ENCODE measurements around the gene ABI3BP.

ABI3BP gene

GRCh38 chr3:100988080-100988479 is 5.1 kb downstream of the ABI3BP start:
- in situ Hi-C loops (cut with HindIII; ENCODE audit: low sequenced_read_pairs): no loop called here
- no peak overlapping the region for H3K4me3 ChIP-seq (ENCODE audit: low read depth, low read length)
- no peak for DNase-seq (ENCODE audit: low read depth)
- no peak for TF ChIP-seq CTCF (IDR thresholded peaks at IDR 0.05; ENCODE audit: low read depth, low read length, missing control alignments)

DNA sequence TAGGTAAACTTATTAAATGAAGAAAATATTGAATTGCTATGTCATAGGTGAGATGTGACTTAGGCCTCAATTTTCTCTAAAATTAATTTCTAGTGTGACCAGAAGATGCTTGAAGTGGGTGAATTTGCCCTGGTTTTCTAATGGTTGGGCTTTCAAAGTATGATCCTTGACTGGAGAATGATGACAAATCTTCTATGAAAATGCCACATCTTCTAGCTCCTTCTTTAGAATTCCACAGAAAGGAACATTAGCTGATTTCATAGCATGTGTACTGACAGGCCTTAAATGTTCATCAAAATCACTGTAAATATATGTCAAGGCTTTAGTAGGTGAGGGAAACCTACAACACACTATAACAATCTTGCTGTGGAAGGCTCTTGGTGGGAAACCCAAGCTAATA is 8.9 kb downstream of the ABI3BP start:
- H3K4me3 ChIP-seq (ENCODE audit: low read depth, low read length): no peak overlapping the region
- DNase-seq (ENCODE audit: low read depth): no peak
- in situ Hi-C loops (cut with HindIII; ENCODE audit: low sequenced_read_pairs): no loop called here
- no peak for TF ChIP-seq CTCF (IDR thresholded peaks at IDR 0.05; ENCODE audit: low read depth, low read length, missing control alignments)

DNA sequence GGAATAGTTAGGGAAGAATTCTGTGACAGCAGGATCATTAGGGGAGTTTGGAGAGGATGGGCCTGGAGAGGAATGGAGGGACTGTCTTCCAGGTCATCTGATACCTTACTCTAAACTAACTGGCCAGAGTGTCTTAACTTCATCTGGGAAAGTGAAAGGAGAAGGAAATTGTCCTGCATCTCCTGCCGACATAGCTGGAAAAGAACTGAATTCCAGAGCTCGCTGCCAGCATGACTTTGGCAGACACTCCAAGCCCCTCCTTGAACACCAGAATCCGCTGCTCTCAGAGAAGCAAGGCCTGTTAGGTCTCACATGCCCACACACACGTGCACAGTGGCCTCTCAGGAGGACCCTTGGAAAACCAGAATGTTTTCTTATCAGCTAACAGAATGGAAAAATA is 10.5 kb downstream of the ABI3BP start:
- in situ Hi-C loops (cut with HindIII; ENCODE audit: low sequenced_read_pairs): no loop called here

GRCh38 chr3:100981164-100981911 is 11.9 kb downstream of the ABI3BP start:
- DNase-seq (ENCODE audit: low read depth): no peak
- in situ Hi-C loops (cut with HindIII; ENCODE audit: low sequenced_read_pairs): no loop called here
- TF ChIP-seq CTCF (IDR thresholded peaks at IDR 0.05; ENCODE audit: low read depth, low read length, missing control alignments): no peak
- no peak overlapping the region for H3K4me3 ChIP-seq (ENCODE audit: low read depth, low read length)

More for the DNA sequence above, 10.5 kb downstream of the ABI3BP start:
- no peak for TF ChIP-seq CTCF (IDR thresholded peaks at IDR 0.05; ENCODE audit: low read depth, low read length, missing control alignments)
- H3K4me3 ChIP-seq (ENCODE audit: low read depth, low read length): no peak overlapping the region
- peak; percentile 62 for DNase-seq (ENCODE audit: low read depth)

- no peak for DNase-seq (ENCODE audit: low read depth)
- in situ Hi-C loops (cut with HindIII; ENCODE audit: low sequenced_read_pairs): no loop called here
These were observed 15.1 kb downstream of the ABI3BP start for GRCh38 chr3:100978011-100978659.

GRCh38 chr3:100976611-100977010 is 16.6 kb downstream of the ABI3BP start:
- no peak overlapping the region for H3K4me3 ChIP-seq (ENCODE audit: low read depth, low read length)
- no peak for DNase-seq (ENCODE audit: low read depth)
- TF ChIP-seq CTCF (IDR thresholded peaks at IDR 0.05; ENCODE audit: low read depth, low read length, missing control alignments): no peak
- in situ Hi-C loops (cut with HindIII; ENCODE audit: low sequenced_read_pairs): no loop called here

More at GRCh38 chr3:100978011-100978659, 15.1 kb downstream of the ABI3BP start:
- no peak overlapping the region for H3K4me3 ChIP-seq (ENCODE audit: low read depth, low read length)
- no peak for TF ChIP-seq CTCF (IDR thresholded peaks at IDR 0.05; ENCODE audit: low read depth, low read length, missing control alignments)

Measured in astrocyte of the cerebellum (primary cell).